GM12878 (cell line): ENCODE measurements around the gene ANLN. TPM values are rescaled to one million over a fixed set of nuclear protein-coding genes. Genes with fewer than 3 reads are reported as not detected.

Experiments
- ATAC-seq: fragments of 200-7000 bp; cut with Tn5 transposase; 3 replicates; pipeline ENCODE4 v1.9.1; 2020; ENCODE audit warnings: mild to moderate bottlenecking, moderate library complexity
- BruUV-seq: library from RNA; stranded (reverse); fragments of 400-500 nt; replicated peaks from 2 replicates; lab custom pipeline; 2021; lab: Mats Ljungman, UMichigan
- CTCF ChIA-PET: fragments of 300-600 bp; sonication (Branson Sonifier 250); formaldehyde crosslinking; extraction: SDS; loops from one replicate; lab custom pipeline; 2021; ENCODE audit warnings: inconsistent platforms; lab: Yijun Ruan, JAX
- POLR2A ChIA-PET: fragments of 350-600 bp; formaldehyde crosslinking; extraction: SDS; loops from one replicate; lab custom pipeline; 2021; ENCODE audit warnings: inconsistent platforms; lab: Charles Lee
- RAD21 ChIA-PET: fragments of 300-600 bp; sonication (Branson Sonifier 250); formaldehyde crosslinking; loops from one replicate; lab custom pipeline; 2023; ENCODE audit warnings: antibody characterized with exemption; ENCODE audit not compliant: unreplicated experiment; lab: Charles Lee
- SMC1A ChIA-PET: fragments of 300-600 bp; sonication (Branson Sonifier 250); formaldehyde crosslinking; loops from one replicate; lab custom pipeline; 2023; ENCODE audit not compliant: unreplicated experiment, uncharacterized antibody; lab: Charles Lee
- DNase-seq: peaks from one replicate; pipeline ENCODE4 v3.0.0-alpha.2; 2011; ENCODE audit warnings: low read depth, low spot score
- FAIRE-seq: peaks from 3 replicates; lab custom pipeline; 2011; peaks lifted over from hg19 to GRCh38; lab: Jason Lieb, UNC
- H2AFZ ChIP-seq: 2 replicates; pipeline ENCODE4 v1.6.0; 2011; ENCODE audit warnings: low read depth, low read length, control low read depth; ENCODE audit not compliant: control insufficient read depth
- H3K27ac ChIP-seq: 2 replicates; pipeline ENCODE4 v1.5.1; 2011; ENCODE audit warnings: control low read depth; ENCODE audit not compliant: control insufficient read depth, insufficient read depth
- H3K27me3 ChIP-seq, 2 experiments: replicated peaks in 1 of 2; 2 replicates each; pipeline versions ENCODE4 v1.6.0 to v1.6.1; 2011; ENCODE audit warnings: low read length in 1 of 2; ENCODE audit not compliant: control insufficient read depth in 2 of 2, insufficient read depth in 2 of 2
- H3K36me3 ChIP-seq, 2 experiments: 2 replicates each; pipeline ENCODE4 v1.5.1; 2011; ENCODE audit warnings: low read length in 1 of 2; ENCODE audit not compliant: control insufficient read depth in 2 of 2, insufficient read depth in 2 of 2
- H3K4me1 ChIP-seq: 2 replicates; pipeline ENCODE4 v1.6.1; 2011; ENCODE audit warnings: mild to moderate bottlenecking, low read length, moderate library complexity, mixed read lengths; ENCODE audit not compliant: control insufficient read depth, insufficient read depth
- H3K4me2 ChIP-seq: 2 replicates; pipeline ENCODE4 v1.6.0; 2011; ENCODE audit warnings: control low read depth; ENCODE audit not compliant: control insufficient read depth, insufficient read depth
- H3K4me3 ChIP-seq: fragments of 200-600 bp; sonication (generic); 2 replicates; pipeline ENCODE4 v1.5.1; 2016
- H3K79me2 ChIP-seq: 2 replicates; pipeline ENCODE4 v1.6.0; 2011; ENCODE audit warnings: low read length; ENCODE audit not compliant: control insufficient read depth, insufficient read depth
- H3K9ac ChIP-seq: 2 replicates; pipeline ENCODE4 v1.8.0; 2011; ENCODE audit warnings: low read length, control low read depth, mixed read lengths; ENCODE audit not compliant: control insufficient read depth, insufficient read depth
- H3K9me3 ChIP-seq: replicated peaks from 3 replicates; pipeline ENCODE4 v1.5.1; 2011; ENCODE audit warnings: mild to moderate bottlenecking, low read length; ENCODE audit not compliant: control insufficient read depth, insufficient read depth
- H4K20me1 ChIP-seq: 2 replicates; pipeline ENCODE4 v1.6.0; 2011; ENCODE audit not compliant: control insufficient read depth, insufficient read depth
- ASH2L ChIP-seq: fragments of 300-600, 200-600 bp; sonication (generic); IDR thresholded peaks from 2 replicates; pipeline ENCODE4 v1.6.1; 2017; ENCODE audit warnings: low read depth, mild to moderate bottlenecking, borderline replicate concordance
- CBX3 ChIP-seq: fragments of 200-600 bp; sonication (generic); IDR thresholded peaks from 2 replicates; pipeline ENCODE4 v1.6.1; 2016; ENCODE audit warnings: low read depth, borderline replicate concordance
- EP300 ChIP-seq, 2 experiments: fragments of 150-350 bp in 1 of 2; IDR thresholded peaks; 2 replicates each; pipeline ENCODE4 v1.6.1; 2011 to 2012; ENCODE audit warnings: low read depth in 2 of 2, low read length in 2 of 2, borderline replicate concordance in 1 of 2, improper control_type of control experiment in 1 of 2, inconsistent platforms in 1 of 2; ENCODE audit not compliant: control insufficient read depth in 1 of 2
- IKZF2 ChIP-seq, 2 experiments: fragments of 450-650 bp; IDR thresholded peaks; 2 replicates each; pipeline ENCODE4 v1.6.1; 2017; ENCODE audit warnings: mild to moderate bottlenecking in 2 of 2, moderate library complexity in 2 of 2
- RBBP5 ChIP-seq: fragments of 200-600 bp; sonication (generic); conservative IDR thresholded peaks from 2 replicates; pipeline ENCODE4 v1.6.1; 2016
- SMAD5 ChIP-seq: IDR thresholded peaks from 2 replicates; pipeline ENCODE4 v1.6.1; 2016; ENCODE audit warnings: antibody characterized with exemption, low read depth
- SMARCA5 ChIP-seq: fragments of 450-650 bp; IDR thresholded peaks from 2 replicates; pipeline ENCODE4 v1.6.1; 2017; ENCODE audit warnings: mild to moderate bottlenecking
- SRF ChIP-seq, 2 experiments: IDR thresholded peaks; 2 replicates each; pipeline ENCODE4 v1.6.1; 2011; ENCODE audit warnings: low read depth in 2 of 2, low read length in 2 of 2, mild to moderate bottlenecking in 1 of 2, moderate library complexity in 1 of 2
- TARDBP ChIP-seq: IDR thresholded peaks from 2 replicates; pipeline ENCODE4 v1.6.1; 2016; ENCODE audit warnings: borderline replicate concordance
- TCF12 ChIP-seq: IDR thresholded peaks from 2 replicates; pipeline ENCODE4 v1.6.1; 2011; ENCODE audit warnings: low read depth, mild to moderate bottlenecking, low read length
- ZBED1 ChIP-seq: IDR thresholded peaks from 2 replicates; pipeline ENCODE4 v1.6.1; 2016; ENCODE audit warnings: borderline replicate concordance
- ZNF217 ChIP-seq: fragments of 450-650 bp; IDR thresholded peaks from 2 replicates; pipeline ENCODE4 v1.6.1; 2017; ENCODE audit warnings: antibody characterized with exemption, mild to moderate bottlenecking
- ZNF274 ChIP-seq: IDR thresholded peaks from one replicate; pipeline ENCODE4 v1.8.0; 2011; ENCODE audit not compliant: insufficient read length, insufficient read depth
- ZSCAN29 ChIP-seq: fragments of 450-650 bp; IDR thresholded peaks from 2 replicates; pipeline ENCODE4 v1.6.1; 2017; ENCODE audit warnings: mild to moderate bottlenecking, moderate library complexity
- WGBS: methylation state at CpG from one replicate; pipeline ENCODE4 v1.1.6; 2016; ENCODE audit warnings: low lambda C conversion rate; ENCODE audit not compliant: insufficient replicate concordance, insufficient coverage; ENCODE audit errors: missing lambda C conversion rate; 5-methylcytosine and 5-hydroxymethylcytosine counted together
- in situ Hi-C: fragments of 300-500 bp; cut with MboI; formaldehyde crosslinking; loops from 9 replicates; pipeline ENCODE4 v1.14.3; 2018; ENCODE audit warnings: mixed read lengths
- intact Hi-C: fragments of 100-400 bp; cut with micrococcal nuclease; formaldehyde crosslinking; loops from one replicate; pipeline ENCODE4 v1.14.2; 2022; ENCODE audit not compliant: unreplicated experiment
- polyA plus RNA-seq, 11 experiments: library from polyadenylated mRNA; depleted of rRNA in 4 of 11; unstranded in 6 of 11; stranded (reverse) in 5 of 11; fragments of >200 nt; fragmentation: Nextera tagmentation in 4 of 11; fragmentation: Illumina TruSeq in 1 of 11; extraction: Ambion mirVana in 4 of 11; extraction: Trizol in 1 of 11; gene quantifications; 1 replicate in 1 of 11; 2 replicates in 10 of 11; pipeline versions ENCODE4 v1.2.1 to v1.2.3, GENCODE V29; 2011 to 2016; ENCODE audit warnings: inconsistent platforms in 2 of 11, missing spikeins in 2 of 11, low read depth in 1 of 11
- total RNA-seq, 4 experiments: library from RNA; depleted of rRNA in 3 of 4; stranded (reverse); fragments of >200 nt in 3 of 4; fragmentation: Illumina TruSeq in 1 of 4; extraction: Trizol in 1 of 4; gene quantifications; 2 replicates each; pipeline versions ENCODE4 v1.2.1 to v1.2.3, GENCODE V29; 2013 to 2021
- TF ChIP-seq, protein P1 (sequence below): fragments of 450-650 bp; IDR thresholded peaks from 2 replicates; pipeline ENCODE4 v1.6.1; 2016; ENCODE audit warnings: mild to moderate bottlenecking
- TF ChIP-seq, protein P2 (sequence below): fragments of 450-650 bp; formaldehyde crosslinking; IDR thresholded peaks from 2 replicates; pipeline ENCODE4 v1.4.0; 2022; ENCODE audit warnings: mild to moderate bottlenecking, moderate library complexity
- TF ChIP-seq, protein P3 (sequence below): fragments of 450-650 bp; IDR thresholded peaks from 2 replicates; pipeline ENCODE4 v1.6.1; 2018; ENCODE audit warnings: borderline replicate concordance, mild to moderate bottlenecking; ENCODE audit not compliant: partially characterized antibody

ANLN gene
- total and polyA plus RNA-seq, 10 of the 15 experiments (the other 5 are each of a cell fraction or from before 2014, with no cell fraction given), result 9.5 to 32.1 (median 24.2) TPM

DNA sequence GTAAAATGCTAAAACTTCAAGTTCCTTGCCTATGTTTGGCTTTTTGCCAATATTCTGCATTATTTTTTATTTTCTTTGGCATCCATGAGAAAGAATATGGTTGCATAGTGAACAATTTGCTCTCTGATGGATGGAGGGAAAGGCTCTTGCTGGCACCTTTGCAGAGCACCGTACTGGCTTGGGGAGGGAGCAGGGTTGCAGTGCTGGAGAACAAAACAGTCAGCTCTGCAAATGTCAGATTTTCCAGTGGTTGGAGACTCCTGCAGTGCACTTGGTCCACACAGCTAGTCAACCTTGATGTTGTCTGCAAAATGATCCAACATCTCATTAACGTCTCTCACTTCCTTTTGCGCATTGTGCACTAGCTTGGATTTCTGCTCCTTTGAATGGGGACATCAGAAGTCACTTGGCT lies 100.8 kb downstream of the ANLN start (continued):
- TF ChIP-seq, protein P1, sequence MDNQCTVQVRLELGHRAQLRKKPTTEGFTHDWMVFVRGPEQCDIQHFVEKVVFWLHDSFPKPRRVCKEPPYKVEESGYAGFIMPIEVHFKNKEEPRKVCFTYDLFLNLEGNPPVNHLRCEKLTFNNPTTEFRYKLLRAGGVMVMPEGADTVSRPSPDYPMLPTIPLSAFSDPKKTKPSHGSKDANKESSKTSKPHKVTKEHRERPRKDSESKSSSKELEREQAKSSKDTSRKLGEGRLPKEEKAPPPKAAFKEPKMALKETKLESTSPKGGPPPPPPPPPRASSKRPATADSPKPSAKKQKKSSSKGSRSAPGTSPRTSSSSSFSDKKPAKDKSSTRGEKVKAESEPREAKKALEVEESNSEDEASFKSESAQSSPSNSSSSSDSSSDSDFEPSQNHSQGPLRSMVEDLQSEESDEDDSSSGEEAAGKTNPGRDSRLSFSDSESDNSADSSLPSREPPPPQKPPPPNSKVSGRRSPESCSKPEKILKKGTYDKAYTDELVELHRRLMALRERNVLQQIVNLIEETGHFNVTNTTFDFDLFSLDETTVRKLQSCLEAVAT, result no peak
- TF ChIP-seq, protein P2, sequence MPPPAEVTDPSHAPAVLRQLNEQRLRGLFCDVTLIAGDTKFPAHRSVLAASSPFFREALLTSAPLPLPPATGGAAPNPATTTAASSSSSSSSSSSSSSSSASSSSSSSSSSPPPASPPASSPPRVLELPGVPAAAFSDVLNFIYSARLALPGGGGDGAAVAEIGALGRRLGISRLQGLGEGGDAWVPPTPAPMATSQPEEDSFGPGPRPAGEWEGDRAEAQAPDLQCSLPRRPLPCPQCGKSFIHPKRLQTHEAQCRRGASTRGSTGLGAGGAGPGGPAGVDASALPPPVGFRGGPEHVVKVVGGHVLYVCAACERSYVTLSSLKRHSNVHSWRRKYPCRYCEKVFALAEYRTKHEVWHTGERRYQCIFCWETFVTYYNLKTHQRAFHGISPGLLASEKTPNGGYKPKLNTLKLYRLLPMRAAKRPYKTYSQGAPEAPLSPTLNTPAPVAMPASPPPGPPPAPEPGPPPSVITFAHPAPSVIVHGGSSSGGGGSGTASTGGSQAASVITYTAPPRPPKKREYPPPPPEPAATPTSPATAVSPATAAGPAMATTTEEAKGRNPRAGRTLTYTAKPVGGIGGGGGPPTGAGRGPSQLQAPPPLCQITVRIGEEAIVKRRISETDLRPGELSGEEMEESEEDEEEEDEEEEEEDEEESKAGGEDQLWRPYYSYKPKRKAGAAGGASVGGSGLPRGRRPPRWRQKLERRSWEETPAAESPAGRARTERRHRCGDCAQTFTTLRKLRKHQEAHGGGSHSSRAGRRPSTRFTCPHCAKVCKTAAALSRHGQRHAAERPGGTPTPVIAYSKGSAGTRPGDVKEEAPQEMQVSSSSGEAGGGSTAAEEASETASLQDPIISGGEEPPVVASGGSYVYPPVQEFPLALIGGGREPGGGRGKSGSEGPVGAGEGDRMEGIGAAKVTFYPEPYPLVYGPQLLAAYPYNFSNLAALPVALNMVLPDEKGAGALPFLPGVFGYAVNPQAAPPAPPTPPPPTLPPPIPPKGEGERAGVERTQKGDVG (CRISPR knock-in tag), result no peak
- TF ChIP-seq SRF (IDR thresholded peaks at IDR 0.05; ENCODE audit: low read depth in 2 of 2, low read length in 2 of 2) (no peak), TCF12 (no peak)

DNA sequence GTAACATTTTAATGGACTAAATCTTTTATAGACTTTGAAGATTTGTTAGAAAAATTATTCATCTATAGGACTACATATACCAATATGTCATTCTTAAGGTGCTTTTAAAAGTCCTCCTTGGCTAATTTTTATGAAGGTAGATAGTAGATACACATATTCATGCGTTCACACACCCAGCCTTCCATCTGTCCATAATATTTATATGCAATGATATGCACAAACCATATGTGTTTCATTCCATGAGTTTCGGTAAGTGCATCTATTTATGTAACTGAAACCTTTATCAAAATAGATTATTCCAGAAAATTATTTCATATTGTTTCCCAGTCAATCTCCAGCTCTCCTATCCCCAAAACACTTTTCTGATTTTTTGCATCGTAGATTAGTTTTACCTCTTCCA lies 101.7 kb downstream of the ANLN start:
- ChIA-PET SMC1A (interaction anchor here (1.0 to 2.5 kb wide), 2 partner anchors 16 to 178 kb away, joined by 3 to 21 read pairs; no protein-coding TSS in a partner anchor), CTCF (interaction anchor here (0.6 to 5.8 kb wide), 5 partner anchors 179 to 711 kb away, joined by 3 to 59 read pairs (median 5); no protein-coding TSS in a partner anchor), POLR2A (no interaction called here), RAD21 (no interaction called here)
- Histone ChIP-seq H2AFZ (no peak overlapping the region), H3K4me2 (no peak overlapping the region), H3K27me3 (no peaks in the 10 kb centered on the region; a peak in 1 of 4 replicates), H3K4me1 (no peaks in the 10 kb centered on the region), H3K9me3 (no peaks in the 10 kb centered on the region), H3K36me3 (no peaks in the 10 kb centered on the region), H3K4me3 (no peak overlapping the region), H4K20me1 (no peaks in the 10 kb centered on the region), H3K9ac (no peak overlapping the region), H3K27ac (no peak overlapping the region), H3K79me2 (no peaks in the 10 kb centered on the region)
- in situ Hi-C loops, result no loop called here
- ATAC-seq, result no peak
- intact Hi-C loops, result no loop called here
- 16% methylated on average over 3 of the region's 3 CpGs for WGBS
- DNase-seq, result no peak
- no TSS peak for BruUV-seq
- FAIRE-seq, result no peak
- TF ChIP-seq ASH2L, result no peak
- no peak for TF ChIP-seq TARDBP
- TF ChIP-seq ZSCAN29, result no peak
- no peak for TF ChIP-seq ZNF274
- no peak for TF ChIP-seq RBBP5
- no peak for TF ChIP-seq EP300 (IDR thresholded peaks at IDR 0.05; ENCODE audit: borderline replicate concordance in 1 of 2, control insufficient read depth in 1 of 2, low read depth in 2 of 2, low read length in 2 of 2)
- TF ChIP-seq CBX3, result no peak
- TF ChIP-seq SMAD5, result no peak
- no peak for TF ChIP-seq ZBED1
- TF ChIP-seq SMARCA5, result no peak
- TF ChIP-seq ZNF217, result no peak
- no peak for TF ChIP-seq IKZF2 (IDR thresholded peaks at IDR 0.05)
- TF ChIP-seq, protein P3, sequence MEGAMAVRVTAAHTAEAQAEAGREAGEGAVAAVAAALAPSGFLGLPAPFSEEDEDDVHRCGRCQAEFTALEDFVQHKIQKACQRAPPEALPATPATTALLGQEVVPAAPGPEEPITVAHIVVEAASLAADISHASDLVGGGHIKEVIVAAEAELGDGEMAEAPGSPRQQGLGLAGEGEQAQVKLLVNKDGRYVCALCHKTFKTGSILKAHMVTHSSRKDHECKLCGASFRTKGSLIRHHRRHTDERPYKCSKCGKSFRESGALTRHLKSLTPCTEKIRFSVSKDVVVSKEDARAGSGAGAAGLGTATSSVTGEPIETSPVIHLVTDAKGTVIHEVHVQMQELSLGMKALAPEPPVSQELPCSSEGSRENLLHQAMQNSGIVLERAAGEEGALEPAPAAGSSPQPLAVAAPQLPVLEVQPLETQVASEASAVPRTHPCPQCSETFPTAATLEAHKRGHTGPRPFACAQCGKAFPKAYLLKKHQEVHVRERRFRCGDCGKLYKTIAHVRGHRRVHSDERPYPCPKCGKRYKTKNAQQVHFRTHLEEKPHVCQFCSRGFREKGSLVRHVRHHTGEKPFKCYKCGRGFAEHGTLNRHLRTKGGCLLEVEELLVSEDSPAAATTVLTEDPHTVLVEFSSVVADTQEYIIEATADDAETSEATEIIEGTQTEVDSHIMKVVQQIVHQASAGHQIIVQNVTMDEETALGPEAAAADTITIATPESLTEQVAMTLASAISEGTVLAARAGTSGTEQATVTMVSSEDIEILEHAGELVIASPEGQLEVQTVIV, result no peak
